ENCODE measurements around the gene CDCA5.

The CDCA5 gene

GRCh38 chr11:65064847-65065240 lies 19.0 kb downstream of the CDCA5 start:
- no peak for TF ChIP-seq CTCF (IDR thresholded peaks at IDR 0.05; ENCODE audit: borderline replicate concordance, control extremely low read depth, extremely low read depth, insufficient read depth, missing control alignments)
- in situ Hi-C loops (cut with MboI; ENCODE audit: low sequenced_read_pairs, unreplicated experiment), result no loop called here
- DNase-seq (ENCODE audit: low spot score), result no peak

GRCh38 chr11:65063532-65063931 lies 20.3 kb downstream of the CDCA5 start:
- in situ Hi-C loops (cut with MboI; ENCODE audit: low sequenced_read_pairs, unreplicated experiment), result no loop called here
- TF ChIP-seq CTCF (IDR thresholded peaks at IDR 0.05; ENCODE audit: borderline replicate concordance, control extremely low read depth, extremely low read depth, insufficient read depth, missing control alignments), result no peak
- DNase-seq (ENCODE audit: low spot score), result no peak

- DNase-seq (ENCODE audit: low spot score), result no peak
- in situ Hi-C loops (cut with MboI; ENCODE audit: low sequenced_read_pairs, unreplicated experiment), result no loop called here
- TF ChIP-seq CTCF (IDR thresholded peaks at IDR 0.05; ENCODE audit: borderline replicate concordance, control extremely low read depth, extremely low read depth, insufficient read depth, missing control alignments), result no peak
These were observed 22.9 kb downstream of the CDCA5 start for GRCh38 chr11:65060913-65061408.

GRCh38 chr11:65059959-65060824 lies 23.6 kb downstream of the CDCA5 start:
- no peak for DNase-seq (ENCODE audit: low spot score)
- TF ChIP-seq CTCF (IDR thresholded peaks at IDR 0.05; ENCODE audit: borderline replicate concordance, control extremely low read depth, extremely low read depth, insufficient read depth, missing control alignments), result no peak
- in situ Hi-C loops (cut with MboI; ENCODE audit: low sequenced_read_pairs, unreplicated experiment), result no loop called here

GRCh38 chr11:65059523-65059922 lies 24.3 kb downstream of the CDCA5 start:
- no peak for TF ChIP-seq CTCF (IDR thresholded peaks at IDR 0.05; ENCODE audit: borderline replicate concordance, control extremely low read depth, extremely low read depth, insufficient read depth, missing control alignments)
- no peak for DNase-seq (ENCODE audit: low spot score)
- in situ Hi-C loops (cut with MboI; ENCODE audit: low sequenced_read_pairs, unreplicated experiment), result no loop called here

GRCh38 chr11:65058419-65059054 lies 25.3 kb downstream of the CDCA5 start, which contains the start of gene NAALADL1:
TSS of gene NAALADL1 (minus strand) at chr11:65058553. CDS start at chr11:65058521, 32 bp downstream.
- TF ChIP-seq CTCF (IDR thresholded peaks at IDR 0.05; ENCODE audit: borderline replicate concordance, control extremely low read depth, extremely low read depth, insufficient read depth, missing control alignments), result no peak
- DNase-seq (ENCODE audit: low spot score), result no peak
- in situ Hi-C loops (cut with MboI; ENCODE audit: low sequenced_read_pairs, unreplicated experiment), result no loop called here
